B cell (primary cell): ENCODE results near the gene NDUFAF2.

Experiments
- CTCF ChIP-seq: fragments of 200-600 bp; IDR thresholded peaks from one replicate; pipeline ENCODE4 v1.8.0; 2022; ENCODE audit warnings: antibody characterized with exemption, mild to moderate bottlenecking
- EZH2 ChIP-seq: IDR thresholded peaks from 2 replicates; pipeline ENCODE4 v1.6.1; 2012; ENCODE audit warnings: borderline replicate concordance, low read depth, mild to moderate bottlenecking, moderate library complexity, low read length; ENCODE audit not compliant: insufficient read depth, poor library complexity, severe bottlenecking

GRCh38 chr5:61115968-61116367 lies 171.0 kb downstream of the NDUFAF2 start:
- TF ChIP-seq CTCF (no peak), EZH2 (no peak)
